Measurements from ENCODE around the gene STC2.

The STC2 gene

DNA sequence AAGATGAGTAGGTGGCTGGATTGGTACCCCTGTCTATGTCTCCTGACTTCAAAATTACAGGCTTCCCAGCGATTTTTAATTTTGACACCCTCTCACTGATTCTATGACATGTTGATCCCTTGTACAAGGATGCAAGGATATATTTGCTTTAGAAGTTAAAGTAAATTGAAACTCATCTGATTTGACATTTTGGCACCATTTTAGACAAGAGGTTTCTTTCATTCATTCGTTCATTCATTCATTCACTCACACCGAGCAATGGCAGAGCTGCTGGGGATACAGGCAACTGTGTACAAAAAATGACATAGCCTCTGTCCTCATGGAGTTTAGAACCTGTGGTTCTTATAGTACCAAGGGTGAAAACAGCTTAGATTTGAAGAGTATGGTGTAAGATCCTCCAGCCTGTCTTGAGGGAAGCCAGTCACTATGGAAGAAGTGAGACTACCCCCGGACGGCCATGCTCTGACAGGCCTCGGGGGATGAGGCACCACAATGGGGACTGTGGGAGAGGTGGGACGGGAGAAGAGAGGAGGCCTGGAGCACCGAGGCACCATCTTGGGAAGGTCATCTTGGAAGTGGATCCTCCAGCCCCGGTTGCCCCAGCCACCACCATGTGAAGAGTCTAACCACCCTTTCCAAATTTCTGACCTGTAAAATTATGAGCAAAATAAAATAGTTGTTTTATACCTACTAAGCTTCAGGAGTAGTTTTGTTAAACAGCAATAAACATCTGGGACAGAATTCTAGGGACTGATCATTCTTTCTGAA, 16.2 kb downstream of the STC2 start:
- DNase-seq: no peak

GRCh38 chr5:173310861-173311785, 17.1 kb downstream of the STC2 start:
- no peak for DNase-seq

GRCh38 chr5:173310218-173310769, 17.9 kb downstream of the STC2 start:
- DNase-seq: no peak

- DNase-seq: no peak
Observed at GRCh38 chr5:173309731-173310130, 18.5 kb downstream of the STC2 start.

DNA sequence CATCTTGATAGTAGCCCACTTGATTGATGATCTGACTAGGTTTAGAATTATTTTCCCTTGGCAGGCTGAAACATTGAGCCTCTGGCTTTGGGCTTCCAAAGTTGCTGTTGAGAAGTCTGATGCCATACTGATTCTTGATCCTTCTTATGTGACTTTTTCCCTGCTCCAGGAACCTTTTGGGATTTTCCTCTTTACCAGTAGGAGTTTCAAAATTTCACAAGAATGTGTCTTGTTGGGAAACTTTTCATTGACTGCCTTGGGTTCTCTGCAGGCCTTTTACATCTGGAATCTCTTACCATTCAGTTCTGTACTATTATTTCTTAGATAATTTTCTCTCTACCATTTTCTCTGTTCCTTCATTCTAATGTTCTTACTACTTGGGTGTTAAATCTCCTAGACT, 20.0 kb downstream of the STC2 start:
- no peak for DNase-seq

DNA sequence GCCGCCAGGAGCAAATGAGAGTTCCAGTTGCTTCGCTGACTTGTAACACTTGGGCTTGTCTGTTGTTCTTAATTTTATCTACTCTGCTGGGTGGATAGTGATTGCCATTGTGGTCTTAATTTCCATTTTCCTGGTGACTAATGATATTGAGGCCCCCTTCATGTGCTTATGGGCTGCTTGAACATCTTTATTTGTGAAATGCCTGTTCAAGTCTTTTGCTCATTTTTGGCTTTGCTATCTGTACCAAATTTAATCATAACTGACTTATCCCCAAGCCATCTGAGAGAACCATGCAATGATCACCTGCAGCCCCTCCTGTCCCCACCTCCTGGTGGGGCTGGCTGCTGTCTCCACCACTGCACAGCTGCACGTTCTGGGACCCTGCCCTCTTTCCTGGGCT, 20.5 kb downstream of the STC2 start:
- DNase-seq: no peak

GRCh38 chr5:173306695-173307094, 21.5 kb downstream of the STC2 start:
- DNase-seq: no peak

- no peak for DNase-seq
Observed at GRCh38 chr5:173304591-173304988, 23.6 kb downstream of the STC2 start.

DNA sequence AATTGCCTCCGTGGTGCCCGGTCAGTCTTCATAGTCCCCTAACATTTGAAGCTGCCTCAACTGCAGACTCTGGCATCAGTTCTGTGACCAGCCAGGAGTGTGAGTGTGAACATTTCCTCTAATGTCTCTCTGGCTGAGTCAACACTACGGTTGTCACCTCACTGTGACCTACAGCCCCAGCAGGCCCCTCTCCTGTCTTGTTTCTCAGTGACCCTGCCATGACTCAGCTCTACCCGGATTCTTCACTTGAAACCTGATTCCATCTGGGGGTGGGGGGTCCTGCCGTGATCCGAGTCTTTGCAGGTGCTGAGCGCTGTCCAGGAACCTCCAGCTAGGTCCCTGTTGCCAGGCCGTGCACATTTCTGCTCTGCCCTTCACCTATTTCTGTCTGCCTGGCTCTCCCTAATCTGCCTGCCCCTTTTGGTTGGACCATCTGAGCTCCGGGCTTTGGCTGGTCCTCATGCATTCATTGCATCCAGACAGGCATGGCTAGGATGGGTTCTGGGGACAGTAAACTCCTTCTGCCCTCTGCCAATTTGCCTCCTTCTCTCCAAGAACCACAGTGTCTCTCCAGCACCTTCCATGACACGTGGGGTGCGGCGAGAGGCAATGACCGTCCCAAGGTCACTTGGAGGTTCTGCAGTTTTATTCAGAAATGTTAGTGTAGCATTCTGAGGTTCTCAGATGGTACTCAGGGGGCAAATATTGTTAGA, 24.2 kb downstream of the STC2 start:
- DNase-seq: no peak

DNA sequence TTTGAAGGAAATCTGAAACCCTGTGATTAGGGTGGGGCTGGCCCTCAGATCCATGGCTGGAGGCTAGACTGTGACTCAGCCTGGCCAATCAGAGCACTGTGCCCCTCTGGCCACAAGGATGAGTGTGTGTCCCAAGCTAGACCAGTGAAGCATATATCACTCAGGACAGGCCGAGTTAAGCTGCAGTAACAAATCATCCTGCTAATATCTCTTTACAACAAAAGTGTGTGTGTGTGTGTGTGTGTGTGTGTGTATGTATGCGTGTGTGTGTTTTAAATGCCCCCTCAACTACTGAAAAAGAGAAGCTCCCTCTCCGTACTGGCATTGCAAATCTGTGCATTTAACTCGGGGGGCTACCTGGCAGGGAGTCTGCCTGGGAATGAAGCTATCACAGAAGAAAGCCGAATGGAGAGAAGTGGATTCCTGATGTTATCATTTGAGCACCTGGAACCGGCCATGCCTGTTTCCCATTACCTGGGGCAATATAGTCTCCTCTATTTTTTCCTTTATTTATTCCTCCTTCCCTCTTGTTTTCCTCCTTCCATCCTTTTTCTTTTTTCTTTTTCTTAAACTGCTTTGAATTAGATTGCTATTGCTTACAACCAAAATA, 25.6 kb downstream of the STC2 start:
- no peak for DNase-seq

GRCh38 chr5:173301695-173302545, 26.3 kb downstream of the STC2 start:
- no peak for DNase-seq

DNA sequence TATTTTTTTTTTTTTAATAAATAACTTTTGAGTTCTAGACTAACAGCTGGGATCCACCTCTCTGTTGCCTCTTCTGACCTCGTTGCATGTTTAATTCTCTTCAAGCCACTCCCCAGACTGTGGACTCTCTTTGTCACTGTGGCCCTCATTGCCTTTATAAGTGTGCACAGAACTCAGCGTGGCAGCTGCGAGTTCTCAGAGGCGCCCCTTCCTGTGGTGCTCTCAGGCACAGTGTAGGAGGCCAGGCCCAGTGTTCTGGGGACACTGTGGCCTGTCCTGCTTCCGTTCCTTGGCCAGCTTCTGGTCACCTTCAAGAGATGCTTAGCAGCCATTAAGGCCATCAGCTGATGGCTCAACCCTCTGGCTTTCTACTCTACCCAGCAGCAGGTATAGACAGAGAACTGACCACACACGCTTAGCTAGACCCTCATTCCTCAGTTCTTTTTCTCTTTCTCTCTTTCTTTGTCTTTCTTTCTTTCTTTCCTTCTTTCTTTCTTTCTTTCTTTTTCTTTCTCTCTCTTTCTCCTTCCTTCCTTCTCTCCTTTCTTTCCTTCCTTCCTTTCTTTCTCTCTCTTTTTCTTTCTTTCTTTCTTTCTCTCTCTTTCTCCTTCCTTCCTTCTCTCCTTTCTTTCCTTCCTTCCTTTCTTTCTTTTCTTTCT, 27.7 kb downstream of the STC2 start:
- no peak for DNase-seq

DNA sequence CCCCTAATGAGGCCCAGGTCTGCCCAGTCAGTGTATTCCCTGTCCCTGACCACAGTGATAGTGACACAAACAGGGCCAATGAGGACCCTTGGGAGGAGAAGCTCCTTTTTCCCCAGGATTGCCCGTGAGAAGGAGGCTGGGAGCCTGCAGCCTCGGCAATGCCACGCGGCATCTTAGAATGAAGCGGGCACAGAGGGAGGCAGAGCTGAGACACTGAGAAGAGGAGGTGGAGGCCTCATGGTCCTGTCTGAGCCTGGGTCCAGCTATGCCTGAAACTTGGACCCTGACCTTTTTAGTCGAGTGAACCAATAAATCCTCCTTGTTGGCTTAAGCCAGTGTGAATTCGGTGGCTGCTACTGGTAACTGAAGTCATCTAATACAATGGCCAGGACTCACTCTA, 28.4 kb downstream of the STC2 start:
- DNase-seq: no peak

DNA sequence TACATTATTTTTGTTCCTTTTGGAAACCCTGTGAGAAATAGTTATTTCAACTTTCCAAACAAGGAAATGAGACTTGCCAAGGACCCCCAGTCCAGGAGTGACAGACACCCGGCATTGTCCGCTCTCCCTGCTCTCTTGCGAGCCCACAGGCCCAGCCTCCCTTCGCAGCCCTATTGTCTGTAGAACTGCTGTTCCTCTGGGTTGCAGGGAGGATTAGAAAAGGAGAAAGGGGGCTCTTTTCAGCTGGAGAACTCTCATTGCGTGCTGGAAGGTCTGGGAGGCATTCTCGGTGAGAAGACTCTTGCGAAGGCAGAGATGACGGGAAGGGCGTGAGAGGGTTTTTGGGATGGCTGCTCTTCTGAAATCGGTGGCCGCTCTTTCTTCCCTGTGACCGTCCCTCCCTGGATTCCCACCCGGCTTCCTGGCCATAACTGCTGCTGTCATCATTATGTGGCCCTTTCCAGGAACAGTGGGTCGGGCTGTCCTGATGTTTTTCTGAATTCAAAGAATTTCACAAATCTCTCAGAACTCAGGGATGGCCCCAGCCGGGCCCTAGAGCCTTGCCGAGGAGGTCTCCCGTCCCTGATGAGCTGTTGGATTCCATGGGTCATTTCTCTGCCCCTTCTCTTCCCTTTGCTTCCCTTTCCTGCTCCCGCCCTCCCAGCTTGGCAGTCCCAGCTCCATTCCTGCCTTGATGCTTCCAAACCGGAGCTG, 29.8 kb downstream of the STC2 start:
- no peak for DNase-seq

DNA sequence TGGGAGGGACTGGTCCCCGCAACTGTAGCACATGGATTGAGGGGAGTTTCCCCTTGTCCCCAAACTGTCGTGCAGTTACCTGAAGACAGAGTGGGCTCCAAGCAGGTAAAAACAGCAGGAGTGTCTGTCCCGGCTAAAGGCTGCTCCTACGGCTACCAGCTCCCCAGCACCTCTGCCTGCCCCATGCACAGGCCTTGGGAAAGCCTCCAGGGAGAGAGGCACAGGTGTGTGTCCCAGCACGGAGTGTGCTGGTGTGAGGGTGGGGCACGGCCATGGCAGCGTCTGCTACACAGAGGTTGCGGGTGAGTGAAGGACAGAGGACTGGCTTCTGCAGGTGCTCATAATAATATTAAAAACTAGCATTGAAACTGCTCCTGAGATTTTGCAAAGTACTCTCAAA, 30.4 kb downstream of the STC2 start:
- DNase-seq: no peak

- no peak for DNase-seq
Observed at GRCh38 chr5:173296737-173297676, 31.2 kb downstream of the STC2 start.

DNA sequence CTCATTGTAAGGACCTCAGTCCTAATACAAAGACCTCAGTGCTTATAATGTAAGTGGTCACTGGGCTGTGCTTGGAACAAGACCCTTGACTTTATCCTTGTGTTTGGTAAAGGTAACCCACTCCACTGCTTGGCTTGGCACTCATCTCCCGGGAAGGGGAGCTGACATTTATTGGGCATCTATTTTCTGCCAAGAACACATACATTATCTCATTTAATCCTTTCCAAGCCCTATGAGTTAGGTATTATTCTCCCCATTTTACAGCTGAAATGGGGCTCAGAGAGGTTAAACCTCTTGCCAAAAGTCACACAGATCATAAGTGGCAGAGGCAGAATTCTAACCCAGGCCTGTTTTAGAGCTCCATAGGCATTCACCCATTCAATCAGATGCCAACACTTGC, 32.4 kb downstream of the STC2 start:
- no peak for DNase-seq

DNA sequence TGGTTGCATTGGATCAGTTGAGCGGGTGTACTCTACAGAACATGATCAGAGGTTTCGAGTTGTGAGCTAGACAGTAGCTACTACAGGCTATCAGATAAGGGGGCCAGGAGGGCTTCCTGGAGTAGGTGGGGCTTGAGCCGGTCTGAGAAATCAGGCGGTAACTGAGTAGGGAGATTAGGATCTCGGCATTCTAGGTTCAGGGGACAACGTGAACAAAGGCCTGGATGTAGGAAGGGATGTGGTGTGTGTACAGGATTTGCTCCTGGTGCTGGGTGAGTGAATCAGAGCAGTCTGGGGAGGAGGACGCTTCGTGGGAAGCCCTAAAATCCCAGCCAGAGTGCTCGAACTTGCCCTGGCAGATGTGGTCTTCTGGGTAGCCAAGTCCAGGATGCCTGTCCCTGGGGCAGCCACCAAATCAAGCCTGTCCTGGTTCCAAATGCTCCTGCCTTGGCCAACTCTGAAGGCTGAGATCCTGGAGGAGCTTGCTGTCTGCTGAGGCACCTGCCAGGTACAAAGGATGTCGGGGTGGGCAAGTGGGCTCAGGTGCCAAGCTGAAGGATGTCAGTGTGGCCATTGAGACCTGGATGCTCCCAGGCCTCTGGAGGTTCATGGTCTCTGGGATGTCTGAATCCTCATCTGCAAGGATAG, 33.4 kb downstream of the STC2 start:
- no peak for DNase-seq

Data from activated naive CD4-positive, alpha-beta T cell treated with anti-CD3 and anti-CD28 coated beads, Interleukin-2, amount 50 U/mL, for 16 hours (primary cell).